Measurements from ENCODE around the gene SAMD13. TPM values are rescaled to one million over a fixed set of nuclear protein-coding genes. Genes with fewer than 3 reads are reported as not detected.

The SAMD13 gene
- total and polyA plus RNA-seq, 2 of the 8 experiments (the other 6 are each of a cell fraction or from before 2014, with no cell fraction given) = 0.86 to 2.3 TPM

DNA sequence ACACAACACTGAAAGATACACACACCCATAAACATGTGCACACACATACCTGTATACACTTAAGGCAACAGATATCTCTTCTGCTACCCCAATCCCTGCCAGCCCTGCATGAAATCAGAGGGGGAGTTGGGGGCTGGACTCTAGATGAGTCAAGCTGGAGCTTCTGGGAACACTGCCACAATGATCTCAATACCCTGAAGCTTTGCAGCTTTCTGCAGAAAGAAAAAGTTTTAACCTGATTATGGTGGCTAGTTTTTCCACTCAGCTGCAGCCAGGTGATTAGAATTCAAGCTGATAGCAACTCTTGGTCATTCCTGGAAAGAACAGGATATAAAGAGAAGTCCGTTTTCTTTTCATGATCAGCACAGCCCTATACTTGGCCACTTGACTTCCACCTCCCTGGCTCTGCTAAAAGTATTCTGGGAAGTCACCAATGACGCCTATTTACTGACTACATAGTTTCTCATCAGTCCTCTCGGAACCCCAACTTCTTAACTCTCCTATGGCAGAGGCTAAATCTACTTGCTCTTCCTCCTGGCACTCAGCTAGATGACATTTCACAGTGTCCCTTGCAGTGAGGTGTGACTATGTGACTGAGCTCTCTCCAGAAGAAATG, 76.1 kb downstream of the SAMD13 start:
- Histone ChIP-seq H3K79me2 (ENCODE audit: control insufficient read depth in 1 of 2, insufficient read depth in 2 of 2, low read length in 2 of 2) (no peaks in the 10 kb centered on the region), H3K4me2 (ENCODE audit: insufficient read depth in 1 of 2, low read depth in 2 of 2, low read length in 2 of 2) (no peak overlapping the region), H4K5ac (ENCODE audit: insufficient read length, low read depth, low read length) (no peak overlapping the region), H4K91ac (replicated peaks; ENCODE audit: insufficient read length, low read length) (no peak overlapping the region), H3K23me2 (ENCODE audit: low read depth, low read length) (no peaks in the 10 kb centered on the region), H3K23ac (ENCODE audit: insufficient read length) (no peak overlapping the region), H2AFZ (ENCODE audit: low read length) (no peak overlapping the region), H3K4me1 (replicated peaks in 1 of 4; ENCODE audit: control insufficient read depth in 3 of 4, insufficient read depth in 4 of 4, low read length in 3 of 4) (peaks cover 0 to 2% (median 0%) of the 10 kb centered on the region in 4 experiments; a peak in 2 of 7 replicates), H3K27ac (ENCODE audit: low read depth, low read length) (no peak overlapping the region), H2AK5ac (ENCODE audit: low read depth, low read length) (no peak overlapping the region), H2BK15ac (ENCODE audit: low read length) (no peak overlapping the region), H2BK120ac (replicated peaks; ENCODE audit: low read depth, low read length) (no peak overlapping the region), H3K4ac (replicated peaks; ENCODE audit: insufficient read length, low read depth, low read length) (no peak overlapping the region), H3K4me3 (ENCODE audit: extremely low read depth in 1 of 4, insufficient read depth in 2 of 4, low read depth in 3 of 4, low read length in 4 of 4) (no peak overlapping the region), H2BK20ac (ENCODE audit: low read length) (no peak overlapping the region), H2BK5ac (ENCODE audit: low read depth, low read length) (no peak overlapping the region), H3K27me3 (replicated peaks in 1 of 4; ENCODE audit: control insufficient read depth in 3 of 4, extremely low read depth in 1 of 4, insufficient read depth in 3 of 4, low read length in 3 of 4) (no peaks in the 10 kb centered on the region), H3K36me3 (ENCODE audit: control insufficient read depth in 2 of 4, insufficient read depth in 4 of 4, low read length in 3 of 4) (no peaks in the 10 kb centered on the region; a peak in 1 of 8 replicates), H3K9ac (replicated peaks in 1 of 4; ENCODE audit: extremely low read depth in 1 of 4, low read depth in 3 of 4, low read length in 3 of 4) (no peak overlapping the region), H3K56ac (replicated peaks; ENCODE audit: insufficient read length, low read depth, low read length) (no peak overlapping the region), H3K18ac (ENCODE audit: extremely low read depth, low read length) (no peak overlapping the region), H4K8ac (ENCODE audit: extremely low read depth, insufficient read depth, low read length) (no peak overlapping the region), H3K14ac (ENCODE audit: insufficient read length) (no peak overlapping the region), H2BK12ac (ENCODE audit: low read depth, low read length) (no peak overlapping the region), H3K9me3 (ENCODE audit: insufficient read depth in 2 of 2, low read depth in 1 of 2, low read length in 1 of 2) (no peaks in the 10 kb centered on the region), H3K79me1 (ENCODE audit: low read depth, low read length) (no peaks in the 10 kb centered on the region), H4K20me1 (replicated peaks in 1 of 2; ENCODE audit: control insufficient read depth in 1 of 2, insufficient read depth in 2 of 2, low read length in 2 of 2) (no peaks in the 10 kb centered on the region)
- ChIA-PET CTCF (ENCODE audit: partially characterized antibody) (interaction anchor here (0.7 to 1.9 kb wide), 2 partner anchors 9 to 528 kb away, joined by 3 to 5 read pairs; no protein-coding TSS in a partner anchor), POLR2A (ENCODE audit: partially characterized antibody) (no interaction called here)
- 74% methylated on average over 3 of the region's 3 CpGs; no CpG with 5 or more reads in 1 of the 2 experiments for WGBS, 2 experiments (ENCODE audit: extremely low coverage in 1 of 2, insufficient coverage in 1 of 2, insufficient read length in 1 of 2, insufficient replicate concordance in 2 of 2, low coverage in 1 of 2, low lambda C conversion rate in 2 of 2, missing lambda C conversion rate in 1 of 2)
- DNase-seq (ENCODE audit: low read depth in 1 of 2, low spot score in 2 of 2) = no peak
- TF ChIP-seq NRF1 (IDR thresholded peaks at IDR 0.05; ENCODE audit: low read depth, low read length) (no peak), SP4 (IDR thresholded peaks at IDR 0.05; ENCODE audit: low read length) (no peak), EP300 (IDR thresholded peaks at IDR 0.05; ENCODE audit: borderline replicate concordance in 1 of 2, low read depth in 2 of 2, low read length in 2 of 2) (no peak), BRCA1 (IDR thresholded peaks at IDR 0.05; ENCODE audit: low read depth, low read length) (no peak), KDM4A (IDR thresholded peaks at IDR 0.05; ENCODE audit: low read depth, low read length, severe bottlenecking) (no peak), JUND (IDR thresholded peaks at IDR 0.05; ENCODE audit: low read length) (no peak), KDM5A (IDR thresholded peaks at IDR 0.05; ENCODE audit: low read length) (no peak), BACH1 (IDR thresholded peaks at IDR 0.05; ENCODE audit: low read length) (no peak), POLR2AphosphoS5 (IDR thresholded peaks at IDR 0.05; ENCODE audit: low read depth, low read length) (no peak), SIRT6 (IDR thresholded peaks at IDR 0.05; ENCODE audit: low read length) (no peak)
- TF ChIP-seq, protein P1, sequence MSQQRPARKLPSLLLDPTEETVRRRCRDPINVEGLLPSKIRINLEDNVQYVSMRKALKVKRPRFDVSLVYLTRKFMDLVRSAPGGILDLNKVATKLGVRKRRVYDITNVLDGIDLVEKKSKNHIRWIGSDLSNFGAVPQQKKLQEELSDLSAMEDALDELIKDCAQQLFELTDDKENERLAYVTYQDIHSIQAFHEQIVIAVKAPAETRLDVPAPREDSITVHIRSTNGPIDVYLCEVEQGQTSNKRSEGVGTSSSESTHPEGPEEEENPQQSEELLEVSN (IDR thresholded peaks at IDR 0.05) = no peak
- no peak for FAIRE-seq
